Ishikawa (cell line): ENCODE measurements around the gene SDK2.

Source experiments
- CEBPB ChIP-seq: IDR thresholded peaks from 2 replicates; pipeline ENCODE4 v1.6.1; 2012
- CREB1 ChIP-seq: IDR thresholded peaks from 2 replicates; pipeline ENCODE4 v1.6.1; 2012; ENCODE audit warnings: low read depth
- EP300 ChIP-seq: IDR thresholded peaks from 2 replicates; pipeline ENCODE4 v1.6.1; 2012; ENCODE audit warnings: borderline replicate concordance
- FOXM1 ChIP-seq: IDR thresholded peaks from 2 replicates; pipeline ENCODE4 v1.6.1; 2012; ENCODE audit warnings: low read depth, borderline replicate concordance
- RAD21 ChIP-seq: IDR thresholded peaks from 2 replicates; pipeline ENCODE4 v1.6.1; 2012; ENCODE audit warnings: low read depth
- TAF1 ChIP-seq: IDR thresholded peaks from 2 replicates; pipeline ENCODE4 v1.6.1; 2012; ENCODE audit warnings: low read depth, mild to moderate bottlenecking
- TCF12 ChIP-seq: IDR thresholded peaks from 2 replicates; pipeline ENCODE4 v1.6.1; 2012; ENCODE audit warnings: low read depth
- YY1 ChIP-seq: IDR thresholded peaks from 2 replicates; pipeline ENCODE4 v1.6.1; 2012; ENCODE audit warnings: low read depth
- ZBTB7A ChIP-seq: IDR thresholded peaks from 2 replicates; pipeline ENCODE4 v1.6.1; 2012; ENCODE audit warnings: low read depth
- TF ChIP-seq, protein P1 (sequence below): IDR thresholded peaks from 2 replicates; pipeline ENCODE4 v1.6.1; 2012; ENCODE audit warnings: low read depth, mild to moderate bottlenecking
- TF ChIP-seq, protein P2 (sequence below): IDR thresholded peaks from 2 replicates; pipeline ENCODE4 v1.6.1; 2012
- TF ChIP-seq, protein P3 (sequence below): IDR thresholded peaks from 2 replicates; pipeline ENCODE4 v1.6.1; 2012

DNA sequence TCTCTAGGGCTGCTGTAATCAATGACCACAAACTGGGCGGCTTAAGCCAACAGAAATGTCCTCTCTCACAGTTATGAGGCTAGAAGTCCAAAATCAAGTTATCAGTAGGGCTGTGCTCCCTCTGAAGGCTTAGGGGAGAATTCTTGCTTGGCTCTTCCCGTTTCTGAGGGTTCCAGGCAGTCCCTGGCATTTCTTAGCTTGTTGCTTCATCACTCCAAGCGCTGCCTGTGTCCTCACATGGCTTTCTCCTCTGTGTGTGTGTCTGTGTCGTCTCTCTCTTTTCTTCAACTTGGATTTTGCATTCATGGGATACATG lies 318.8 kb downstream of the SDK2 start:
- no peak for TF ChIP-seq TAF1
- TF ChIP-seq EP300: no peak
- TF ChIP-seq, protein P1, sequence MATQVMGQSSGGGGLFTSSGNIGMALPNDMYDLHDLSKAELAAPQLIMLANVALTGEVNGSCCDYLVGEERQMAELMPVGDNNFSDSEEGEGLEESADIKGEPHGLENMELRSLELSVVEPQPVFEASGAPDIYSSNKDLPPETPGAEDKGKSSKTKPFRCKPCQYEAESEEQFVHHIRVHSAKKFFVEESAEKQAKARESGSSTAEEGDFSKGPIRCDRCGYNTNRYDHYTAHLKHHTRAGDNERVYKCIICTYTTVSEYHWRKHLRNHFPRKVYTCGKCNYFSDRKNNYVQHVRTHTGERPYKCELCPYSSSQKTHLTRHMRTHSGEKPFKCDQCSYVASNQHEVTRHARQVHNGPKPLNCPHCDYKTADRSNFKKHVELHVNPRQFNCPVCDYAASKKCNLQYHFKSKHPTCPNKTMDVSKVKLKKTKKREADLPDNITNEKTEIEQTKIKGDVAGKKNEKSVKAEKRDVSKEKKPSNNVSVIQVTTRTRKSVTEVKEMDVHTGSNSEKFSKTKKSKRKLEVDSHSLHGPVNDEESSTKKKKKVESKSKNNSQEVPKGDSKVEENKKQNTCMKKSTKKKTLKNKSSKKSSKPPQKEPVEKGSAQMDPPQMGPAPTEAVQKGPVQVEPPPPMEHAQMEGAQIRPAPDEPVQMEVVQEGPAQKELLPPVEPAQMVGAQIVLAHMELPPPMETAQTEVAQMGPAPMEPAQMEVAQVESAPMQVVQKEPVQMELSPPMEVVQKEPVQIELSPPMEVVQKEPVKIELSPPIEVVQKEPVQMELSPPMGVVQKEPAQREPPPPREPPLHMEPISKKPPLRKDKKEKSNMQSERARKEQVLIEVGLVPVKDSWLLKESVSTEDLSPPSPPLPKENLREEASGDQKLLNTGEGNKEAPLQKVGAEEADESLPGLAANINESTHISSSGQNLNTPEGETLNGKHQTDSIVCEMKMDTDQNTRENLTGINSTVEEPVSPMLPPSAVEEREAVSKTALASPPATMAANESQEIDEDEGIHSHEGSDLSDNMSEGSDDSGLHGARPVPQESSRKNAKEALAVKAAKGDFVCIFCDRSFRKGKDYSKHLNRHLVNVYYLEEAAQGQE: no peak
- TF ChIP-seq ZBTB7A: no peak
- TF ChIP-seq CEBPB: no peak
- no peak for TF ChIP-seq YY1
- no peak for TF ChIP-seq FOXM1
- TF ChIP-seq, protein P2, sequence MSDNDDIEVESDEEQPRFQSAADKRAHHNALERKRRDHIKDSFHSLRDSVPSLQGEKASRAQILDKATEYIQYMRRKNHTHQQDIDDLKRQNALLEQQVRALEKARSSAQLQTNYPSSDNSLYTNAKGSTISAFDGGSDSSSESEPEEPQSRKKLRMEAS: no peak
- TF ChIP-seq, protein P3, sequence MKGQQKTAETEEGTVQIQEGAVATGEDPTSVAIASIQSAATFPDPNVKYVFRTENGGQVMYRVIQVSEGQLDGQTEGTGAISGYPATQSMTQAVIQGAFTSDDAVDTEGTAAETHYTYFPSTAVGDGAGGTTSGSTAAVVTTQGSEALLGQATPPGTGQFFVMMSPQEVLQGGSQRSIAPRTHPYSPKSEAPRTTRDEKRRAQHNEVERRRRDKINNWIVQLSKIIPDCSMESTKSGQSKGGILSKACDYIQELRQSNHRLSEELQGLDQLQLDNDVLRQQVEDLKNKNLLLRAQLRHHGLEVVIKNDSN: no peak
- no peak for TF ChIP-seq RAD21
- no peak for TF ChIP-seq CREB1
- no peak for TF ChIP-seq TCF12
